ENCODE data around the gene KCNK4.
"Not testable (repeated sequence)": the region's sequence is repeated elsewhere in the genome, so short reads cannot be mapped to it uniquely, and the experiment has no call there.

KCNK4 gene

DNA sequence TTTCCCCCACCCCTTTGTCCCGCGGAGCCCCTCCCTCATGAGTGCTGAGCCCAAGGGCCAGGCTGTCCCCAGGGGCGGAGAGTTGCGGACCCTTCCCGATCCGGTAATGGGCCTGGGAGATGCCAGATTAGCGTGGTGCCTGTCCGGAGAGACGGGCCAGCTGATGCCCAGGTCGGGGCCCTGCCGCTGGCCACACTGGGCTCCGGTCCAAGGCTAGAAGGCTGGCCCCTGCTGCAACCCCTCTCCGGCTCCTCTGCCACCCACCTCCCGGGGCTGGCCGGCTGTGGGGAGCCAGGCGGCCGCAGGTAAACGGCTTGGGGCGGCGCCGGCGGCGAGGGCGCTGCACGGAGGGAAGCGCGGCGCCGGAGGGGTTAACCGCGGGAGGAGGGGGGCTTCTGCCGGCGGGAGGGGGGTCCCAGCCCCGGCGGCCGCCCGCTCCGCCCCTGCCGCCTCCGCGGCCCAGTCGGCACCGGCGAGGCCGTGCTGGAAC is at the start of gene KCNK4:
Gene KCNK4, plus strand, starts transcription at position 41 of the 490 bp plus-strand sequence. CDS start 1,717 bp downstream, outside the sequence.
- no peaks in the 10 kb centered on the region for H3K36me3 ChIP-seq (ENCODE audit: control insufficient read depth in 1 of 2, insufficient read depth in 2 of 2, low read length in 2 of 2)
- no peak within 1 kb of the TSS for H3K27ac ChIP-seq (ENCODE audit: low read depth, low read length)
- peaks cover 39 to 52% of the 10 kb centered on the region in 2 donors for H3K27me3 ChIP-seq (ENCODE audit: control insufficient read depth in 1 of 2, insufficient read depth in 2 of 2, low read length in 2 of 2)
- peaks cover 6 to 8% of the 10 kb centered on the region in 2 donors for H3K4me1 ChIP-seq (ENCODE audit: control insufficient read depth in 1 of 2, insufficient read depth in 2 of 2, low read length in 2 of 2)
- H3K4me3 ChIP-seq (ENCODE audit: low read depth in 1 of 2, low read length in 2 of 2): no peak within 1 kb of the TSS
- no peak within 1 kb of the TSS for H3K9ac ChIP-seq (ENCODE audit: low read depth in 1 of 2, low read length in 2 of 2)
- H3K9me3 ChIP-seq (ENCODE audit: control insufficient read depth in 1 of 2, low read length in 2 of 2): no peaks in the 10 kb centered on the region

GRCh38 chr11:64241491-64242374 is 49.4 kb upstream of the KCNK4 start:
- Histone ChIP-seq H3K9ac (ENCODE audit: low read depth in 1 of 2, low read length in 2 of 2) (peak overlapping the region; percentile 79 to 94), H3K27ac (ENCODE audit: low read depth, low read length) (peak overlapping the region; percentile 99), H3K4me1 (ENCODE audit: control insufficient read depth in 1 of 2, insufficient read depth in 2 of 2, low read length in 2 of 2) (peaks cover 56 to 67% of the 10 kb centered on the region in 2 donors), H3K27me3 (ENCODE audit: control insufficient read depth in 1 of 2, insufficient read depth in 2 of 2, low read length in 2 of 2) (no peaks in the 10 kb centered on the region), H3K9me3 (ENCODE audit: control insufficient read depth in 1 of 2, low read length in 2 of 2) (no peaks in the 10 kb centered on the region), H3K4me3 (ENCODE audit: low read depth in 1 of 2, low read length in 2 of 2) (peak overlapping the region; percentile 82 to 84), H3K36me3 (ENCODE audit: control insufficient read depth in 1 of 2, insufficient read depth in 2 of 2, low read length in 2 of 2) (peaks cover 0 to 17% of the 10 kb centered on the region in 2 donors)

GRCh38 chr11:64243236-64243854 is 47.8 kb upstream of the KCNK4 start:
- Histone ChIP-seq H3K27ac (ENCODE audit: low read depth, low read length) (no peak overlapping the region), H3K9ac (ENCODE audit: low read depth in 1 of 2, low read length in 2 of 2) (peak overlapping the region in 1 of 2 donors; percentile 32), H3K4me1 (ENCODE audit: control insufficient read depth in 1 of 2, insufficient read depth in 2 of 2, low read length in 2 of 2) (peaks cover 50 to 70% of the 10 kb centered on the region in 2 donors)

DNA sequence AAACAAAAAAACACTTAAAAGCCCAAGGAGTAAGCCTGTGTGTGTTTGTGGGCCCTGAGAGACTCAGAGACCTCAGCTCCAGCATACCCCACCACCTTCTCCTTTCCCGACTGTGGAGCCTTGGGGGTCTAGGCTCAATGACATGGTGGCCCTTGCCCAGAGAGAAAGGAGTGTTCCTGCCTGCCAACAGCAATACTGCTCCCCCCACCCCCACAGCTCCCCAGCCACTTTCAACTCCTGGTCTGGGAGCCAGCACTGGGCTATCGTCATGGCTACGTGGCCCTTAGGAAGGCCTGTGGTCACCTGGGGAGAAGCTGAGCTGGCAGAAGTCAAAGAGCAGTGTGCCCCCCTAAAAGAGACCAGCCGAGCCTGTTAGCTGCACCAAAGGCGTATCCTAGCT is 47.0 kb upstream of the KCNK4 start:
- no peak overlapping the region for H3K9ac ChIP-seq (ENCODE audit: low read depth in 1 of 2, low read length in 2 of 2)
- H3K4me3 ChIP-seq (ENCODE audit: low read depth in 1 of 2, low read length in 2 of 2): no peak overlapping the region

More at GRCh38 chr11:64243236-64243854, 47.8 kb upstream of the KCNK4 start:
- H3K27me3 ChIP-seq (ENCODE audit: control insufficient read depth in 1 of 2, insufficient read depth in 2 of 2, low read length in 2 of 2): no peaks in the 10 kb centered on the region
- H3K36me3 ChIP-seq (ENCODE audit: control insufficient read depth in 1 of 2, insufficient read depth in 2 of 2, low read length in 2 of 2): peaks cover 0 to 12% of the 10 kb centered on the region in 2 donors
- no peak overlapping the region for H3K4me3 ChIP-seq (ENCODE audit: low read depth in 1 of 2, low read length in 2 of 2)
- H3K9me3 ChIP-seq (ENCODE audit: control insufficient read depth in 1 of 2, low read length in 2 of 2): no peaks in the 10 kb centered on the region

DNA sequence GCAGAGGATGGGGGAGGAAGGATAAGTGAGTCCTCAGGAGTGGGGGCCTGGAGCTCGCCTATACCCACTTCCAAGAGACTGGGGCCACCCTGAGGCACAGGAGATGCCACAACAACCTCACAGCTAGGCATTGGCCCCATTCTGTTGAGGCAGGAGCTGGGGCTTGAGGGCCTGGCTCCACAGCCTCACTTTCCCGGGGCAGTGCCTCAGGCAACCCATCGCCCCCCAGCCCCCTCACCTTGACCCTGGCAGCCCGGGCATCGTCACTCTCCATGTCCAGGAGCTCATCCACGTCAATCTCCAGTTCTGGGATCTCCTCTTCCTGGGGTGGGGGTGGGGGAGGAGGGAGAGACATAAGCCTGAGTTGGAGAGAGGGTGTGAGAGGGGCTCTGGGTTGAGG is 46.1 kb upstream of the KCNK4 start:
- Histone ChIP-seq H3K4me3 (ENCODE audit: low read depth in 1 of 2, low read length in 2 of 2) (peak overlapping the region; percentile 94 to 95), H3K36me3 (ENCODE audit: control insufficient read depth in 1 of 2, insufficient read depth in 2 of 2, low read length in 2 of 2) (peaks cover 0 to 12% of the 10 kb centered on the region in 2 donors), H3K27ac (ENCODE audit: low read depth, low read length) (peak overlapping the region; percentile 77), H3K9me3 (ENCODE audit: control insufficient read depth in 1 of 2, low read length in 2 of 2) (no peaks in the 10 kb centered on the region), H3K27me3 (ENCODE audit: control insufficient read depth in 1 of 2, insufficient read depth in 2 of 2, low read length in 2 of 2) (no peaks in the 10 kb centered on the region), H3K4me1 (ENCODE audit: control insufficient read depth in 1 of 2, insufficient read depth in 2 of 2, low read length in 2 of 2) (peaks cover 52 to 72% of the 10 kb centered on the region in 2 donors), H3K9ac (ENCODE audit: low read depth in 1 of 2, low read length in 2 of 2) (peak overlapping the region; percentile 91 to 95)

More for the DNA sequence above, 47.0 kb upstream of the KCNK4 start:
- peaks cover 0 to 12% of the 10 kb centered on the region in 2 donors for H3K36me3 ChIP-seq (ENCODE audit: control insufficient read depth in 1 of 2, insufficient read depth in 2 of 2, low read length in 2 of 2)
- H3K4me1 ChIP-seq (ENCODE audit: control insufficient read depth in 1 of 2, insufficient read depth in 2 of 2, low read length in 2 of 2): peaks cover 50 to 70% of the 10 kb centered on the region in 2 donors
- H3K27ac ChIP-seq (ENCODE audit: low read depth, low read length): no peak overlapping the region
- H3K27me3 ChIP-seq (ENCODE audit: control insufficient read depth in 1 of 2, insufficient read depth in 2 of 2, low read length in 2 of 2): no peaks in the 10 kb centered on the region
- no peaks in the 10 kb centered on the region for H3K9me3 ChIP-seq (ENCODE audit: control insufficient read depth in 1 of 2, low read length in 2 of 2)

GRCh38 chr11:64245401-64245796 is 45.7 kb upstream of the KCNK4 start:
- H3K27ac ChIP-seq (ENCODE audit: low read depth, low read length): peak overlapping the region; percentile 77

DNA sequence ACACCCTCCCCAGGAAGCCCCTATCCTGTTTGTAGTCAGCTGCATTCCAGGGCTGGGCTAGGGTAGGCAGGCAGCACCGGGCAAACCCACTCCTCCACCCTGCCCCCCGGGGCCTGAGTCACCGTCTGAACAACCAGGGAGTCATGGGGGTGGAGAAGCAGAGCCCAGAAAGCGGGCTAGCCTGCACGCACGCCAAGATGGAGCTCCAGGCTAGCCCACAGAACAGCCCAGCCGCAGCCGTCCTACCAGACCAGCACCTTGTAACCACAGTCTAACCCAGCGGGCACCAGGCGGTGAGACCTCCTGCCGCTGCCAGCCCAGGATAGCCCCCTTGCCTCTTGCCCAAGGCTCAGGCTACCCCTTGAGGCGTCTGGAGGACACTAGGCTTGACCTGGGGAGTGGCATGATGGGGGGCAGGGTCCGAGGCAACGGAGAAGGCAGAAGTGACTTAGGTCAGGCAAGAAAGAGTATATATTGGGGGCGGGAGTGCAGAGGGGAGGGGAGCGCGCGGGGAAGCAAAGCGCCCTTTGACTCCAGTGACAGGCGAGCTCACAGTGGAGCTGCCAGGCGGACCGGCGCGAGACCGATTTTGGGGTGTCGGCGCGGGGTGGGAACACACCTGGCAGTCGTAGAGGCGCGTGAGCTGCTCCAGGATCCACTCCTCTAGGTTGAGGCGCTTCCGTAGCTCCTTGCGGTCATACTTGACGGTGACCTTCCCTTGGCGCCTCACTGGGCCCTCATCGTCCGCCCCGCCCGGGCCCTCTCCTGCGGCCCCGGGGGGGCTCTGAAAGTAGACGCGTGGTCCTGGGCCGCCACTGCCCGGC is 45.1 kb upstream of the KCNK4 start:
- H3K27me3 ChIP-seq (ENCODE audit: control insufficient read depth in 1 of 2, insufficient read depth in 2 of 2, low read length in 2 of 2): no peaks in the 10 kb centered on the region
- peak overlapping the region; percentile 77 for H3K27ac ChIP-seq (ENCODE audit: low read depth, low read length)
- H3K9me3 ChIP-seq (ENCODE audit: control insufficient read depth in 1 of 2, low read length in 2 of 2): no peaks in the 10 kb centered on the region
- H3K4me3 ChIP-seq (ENCODE audit: low read depth in 1 of 2, low read length in 2 of 2): peak overlapping the region; percentile 94 to 95
- peak overlapping the region; percentile 91 to 95 for H3K9ac ChIP-seq (ENCODE audit: low read depth in 1 of 2, low read length in 2 of 2)
- peaks cover 0 to 12% of the 10 kb centered on the region in 2 donors for H3K36me3 ChIP-seq (ENCODE audit: control insufficient read depth in 1 of 2, insufficient read depth in 2 of 2, low read length in 2 of 2)
- peaks cover 56 to 74% of the 10 kb centered on the region in 2 donors for H3K4me1 ChIP-seq (ENCODE audit: control insufficient read depth in 1 of 2, insufficient read depth in 2 of 2, low read length in 2 of 2)

More at GRCh38 chr11:64245401-64245796, 45.7 kb upstream of the KCNK4 start:
- Histone ChIP-seq H3K9ac (ENCODE audit: low read depth in 1 of 2, low read length in 2 of 2) (peak overlapping the region; percentile 91 to 95), H3K4me3 (ENCODE audit: low read depth in 1 of 2, low read length in 2 of 2) (peak overlapping the region; percentile 94 to 95), H3K36me3 (ENCODE audit: control insufficient read depth in 1 of 2, insufficient read depth in 2 of 2, low read length in 2 of 2) (peaks cover 0 to 12% of the 10 kb centered on the region in 2 donors), H3K27me3 (ENCODE audit: control insufficient read depth in 1 of 2, insufficient read depth in 2 of 2, low read length in 2 of 2) (no peaks in the 10 kb centered on the region), H3K9me3 (ENCODE audit: control insufficient read depth in 1 of 2, low read length in 2 of 2) (no peaks in the 10 kb centered on the region), H3K4me1 (ENCODE audit: control insufficient read depth in 1 of 2, insufficient read depth in 2 of 2, low read length in 2 of 2) (peaks cover 51 to 71% of the 10 kb centered on the region in 2 donors)

DNA sequence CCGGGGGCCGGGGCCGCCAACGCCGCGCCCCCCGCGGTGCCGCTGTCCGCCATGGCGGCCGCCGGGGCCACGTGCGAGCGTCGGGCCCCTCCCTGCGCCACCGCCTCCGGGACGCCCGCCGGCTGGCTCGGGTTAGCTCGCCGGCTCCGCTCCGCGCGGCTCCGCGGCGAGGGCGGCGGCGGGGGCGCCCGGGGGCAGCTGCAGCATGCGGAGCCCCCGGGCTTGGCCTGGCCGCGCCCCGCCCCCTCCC is 44.6 kb upstream of the KCNK4 start:
- H3K27ac ChIP-seq (ENCODE audit: low read depth, low read length); H3K27me3 ChIP-seq (ENCODE audit: control insufficient read depth in 1 of 2, insufficient read depth in 2 of 2, low read length in 2 of 2); H3K9me3 ChIP-seq (ENCODE audit: control insufficient read depth in 1 of 2, low read length in 2 of 2); H3K4me3 ChIP-seq (ENCODE audit: low read depth in 1 of 2, low read length in 2 of 2); H3K9ac ChIP-seq (ENCODE audit: low read depth in 1 of 2, low read length in 2 of 2): not testable (repeated sequence)
- Histone ChIP-seq H3K36me3 (ENCODE audit: control insufficient read depth in 1 of 2, insufficient read depth in 2 of 2, low read length in 2 of 2) (peaks cover 0 to 12% of the 10 kb centered on the region in 2 donors), H3K4me1 (ENCODE audit: control insufficient read depth in 1 of 2, insufficient read depth in 2 of 2, low read length in 2 of 2) (peaks cover 56 to 74% of the 10 kb centered on the region in 2 donors)

GRCh38 chr11:64246871-64247728 is 44.0 kb upstream of the KCNK4 start, which contains the start of gene PPP1R14B:
Gene PPP1R14B (minus strand): TSS chr11:64246943. CDS start chr11:64246673, 270 bp downstream.
- Histone ChIP-seq H3K9me3 (ENCODE audit: control insufficient read depth in 1 of 2, low read length in 2 of 2) (no peaks in the 10 kb centered on the region), H3K4me3 (ENCODE audit: low read depth in 1 of 2, low read length in 2 of 2) (peak within 1 kb of the TSS; percentile 95 to 100), H3K27me3 (ENCODE audit: control insufficient read depth in 1 of 2, insufficient read depth in 2 of 2, low read length in 2 of 2) (no peaks in the 10 kb centered on the region), H3K9ac (ENCODE audit: low read depth in 1 of 2, low read length in 2 of 2) (peak within 1 kb of the TSS; percentile 92 to 95), H3K4me1 (ENCODE audit: control insufficient read depth in 1 of 2, insufficient read depth in 2 of 2, low read length in 2 of 2) (peaks cover 56 to 76% of the 10 kb centered on the region in 2 donors), H3K36me3 (ENCODE audit: control insufficient read depth in 1 of 2, insufficient read depth in 2 of 2, low read length in 2 of 2) (peaks cover 0 to 12% of the 10 kb centered on the region in 2 donors), H3K27ac (ENCODE audit: low read depth, low read length) (peak within 1 kb of the TSS; percentile 94)

Data from duodenal mucosa (tissue), 2 donors.